OCI-LY7 (cell line): ENCODE data around the gene ADAMTS2. TPM values are rescaled to one million over a fixed set of nuclear protein-coding genes. Genes with fewer than 3 reads are reported as not detected.

Source experiments
- BruUV-seq: library from RNA; stranded (reverse); fragments of 400-500 nt; replicated peaks from 2 replicates; lab custom pipeline; 2021; lab: Mats Ljungman, UMichigan
- CTCF ChIA-PET: fragments of 300-600 bp; sonication (Branson Sonifier 250); formaldehyde crosslinking; loops from one replicate; lab custom pipeline; 2022; ENCODE audit warnings: antibody characterized with exemption; ENCODE audit not compliant: unreplicated experiment; lab: Charles Lee
- POLR2A ChIA-PET: fragments of 300-600 bp; sonication (Branson Sonifier 250); formaldehyde crosslinking; loops from one replicate; lab custom pipeline; 2022; ENCODE audit warnings: antibody characterized with exemption; lab: Charles Lee
- DNase-seq: peaks from one replicate; pipeline ENCODE4 v3.0.0-alpha.2; 2015; ENCODE audit warnings: low spot score
- H2AFZ ChIP-seq: fragments of 200-600 bp; sonication (generic), shearing (Covaris generic); 2 replicates; pipeline ENCODE4 v1.6.1; 2014; ENCODE audit warnings: mild to moderate bottlenecking, antibody characterized with exemption, low read length, moderate library complexity
- H3K27ac ChIP-seq: fragments of 200-600 bp; sonication (generic); 2 replicates; pipeline ENCODE4 v1.5.1; 2014; ENCODE audit warnings: mixed run types, low read depth, mild to moderate bottlenecking, moderate library complexity, low read length, inconsistent platforms; ENCODE audit not compliant: poor library complexity, severe bottlenecking
- H3K36me3 ChIP-seq: fragments of 200-600 bp; sonication (generic); 2 replicates; pipeline ENCODE4 v1.6.1; 2014; ENCODE audit warnings: mild to moderate bottlenecking, antibody characterized with exemption, low read length, moderate library complexity, mixed read lengths; ENCODE audit not compliant: insufficient read depth
- H3K4me1 ChIP-seq: fragments of 200-600 bp; sonication (generic); 2 replicates; pipeline ENCODE4 v1.5.1; 2014; ENCODE audit warnings: mild to moderate bottlenecking, low read length; ENCODE audit not compliant: insufficient read depth, poor library complexity, severe bottlenecking
- H3K4me2 ChIP-seq: fragments of 200-600 bp; sonication (generic); 2 replicates; pipeline ENCODE4 v1.6.1; 2014; ENCODE audit warnings: mild to moderate bottlenecking, low read length
- H3K4me3 ChIP-seq: fragments of 200-600 bp; sonication (generic); 2 replicates; pipeline ENCODE4 v1.5.1; 2014; ENCODE audit warnings: mild to moderate bottlenecking, low read depth, low read length; ENCODE audit not compliant: poor library complexity, severe bottlenecking
- H3K79me2 ChIP-seq: fragments of 200-600 bp; sonication (generic); 2 replicates; pipeline ENCODE4 v1.6.1; 2016; ENCODE audit warnings: low read depth, mild to moderate bottlenecking, low read length, moderate library complexity, mixed read lengths; ENCODE audit not compliant: insufficient read depth
- H3K9me2 ChIP-seq: fragments of 200-600 bp; sonication (generic); 2 replicates; pipeline ENCODE4 v1.6.1; 2016; ENCODE audit warnings: mild to moderate bottlenecking, low read length, mixed read lengths; ENCODE audit not compliant: insufficient read depth
- H3K9me3 ChIP-seq: fragments of 200-600 bp; sonication (generic); 2 replicates; pipeline ENCODE4 v1.6.1; 2014; ENCODE audit warnings: mild to moderate bottlenecking, mixed run types, low read length, mixed read lengths
- H4K20me1 ChIP-seq: fragments of 200-600 bp; sonication (generic); 2 replicates; pipeline ENCODE4 v1.6.1; 2014; ENCODE audit warnings: mild to moderate bottlenecking, antibody characterized with exemption, low read length, moderate library complexity, mixed read lengths; ENCODE audit not compliant: insufficient read depth
- EZH2phosphoT487 ChIP-seq: fragments of 200-600 bp; sonication (generic); IDR thresholded peaks from 2 replicates; pipeline ENCODE4 v1.6.1; 2018; ENCODE audit warnings: low read depth, borderline replicate concordance, mild to moderate bottlenecking, mixed run types, antibody characterized with exemption, low read length, moderate library complexity, mixed read lengths
- intact Hi-C: fragments of 100-400 bp; cut with micrococcal nuclease; formaldehyde crosslinking; loops from one replicate; pipeline ENCODE4 v1.10.0; 2022; ENCODE audit not compliant: unreplicated experiment
- total RNA-seq, 2 experiments: library from RNA; depleted of rRNA in 1 of 2; stranded (reverse); fragments of >200 nt in 1 of 2; shearing (Covaris generic) in 1 of 2; gene quantifications; 2 replicates each; pipeline ENCODE4 v1.2.3, GENCODE V29; 2014 to 2022
- TF ChIP-seq, protein P1 (sequence below): fragments of 200-600 bp; sonication (generic); conservative IDR thresholded peaks from 2 replicates; pipeline ENCODE4 v1.5.1; 2014; ENCODE audit warnings: mild to moderate bottlenecking, antibody characterized with exemption, low read length, moderate library complexity, mixed read lengths

ADAMTS2 gene
- total RNA-seq, 2 experiments from 2014 or later, result not detected

DNA sequence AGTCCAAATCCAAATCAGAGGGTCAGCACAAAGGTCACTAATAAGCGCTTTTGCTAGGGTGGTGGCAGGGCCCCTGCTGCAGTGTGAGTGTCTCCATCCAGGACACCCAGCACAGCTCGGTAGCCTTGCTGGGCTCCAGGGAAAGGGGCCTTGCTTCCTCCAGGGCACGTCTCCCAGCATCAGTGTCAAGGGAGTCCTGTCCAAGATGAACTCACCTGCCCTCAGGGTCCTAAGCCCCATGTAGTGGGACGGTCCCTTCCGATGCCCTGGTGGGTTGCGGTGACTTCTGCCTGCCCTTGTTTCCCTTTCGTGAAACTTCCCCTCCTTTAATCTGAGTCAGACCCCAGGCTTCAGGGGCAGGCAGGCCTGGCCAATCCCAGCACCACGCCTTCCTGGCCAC is 183.4 kb downstream of the ADAMTS2 start:
- ChIA-PET CTCF (no interaction called here), POLR2A (no interaction called here)
- BruUV-seq, result no TSS peak
- TF ChIP-seq EZH2phosphoT487, result no peak
- TF ChIP-seq, protein P1, sequence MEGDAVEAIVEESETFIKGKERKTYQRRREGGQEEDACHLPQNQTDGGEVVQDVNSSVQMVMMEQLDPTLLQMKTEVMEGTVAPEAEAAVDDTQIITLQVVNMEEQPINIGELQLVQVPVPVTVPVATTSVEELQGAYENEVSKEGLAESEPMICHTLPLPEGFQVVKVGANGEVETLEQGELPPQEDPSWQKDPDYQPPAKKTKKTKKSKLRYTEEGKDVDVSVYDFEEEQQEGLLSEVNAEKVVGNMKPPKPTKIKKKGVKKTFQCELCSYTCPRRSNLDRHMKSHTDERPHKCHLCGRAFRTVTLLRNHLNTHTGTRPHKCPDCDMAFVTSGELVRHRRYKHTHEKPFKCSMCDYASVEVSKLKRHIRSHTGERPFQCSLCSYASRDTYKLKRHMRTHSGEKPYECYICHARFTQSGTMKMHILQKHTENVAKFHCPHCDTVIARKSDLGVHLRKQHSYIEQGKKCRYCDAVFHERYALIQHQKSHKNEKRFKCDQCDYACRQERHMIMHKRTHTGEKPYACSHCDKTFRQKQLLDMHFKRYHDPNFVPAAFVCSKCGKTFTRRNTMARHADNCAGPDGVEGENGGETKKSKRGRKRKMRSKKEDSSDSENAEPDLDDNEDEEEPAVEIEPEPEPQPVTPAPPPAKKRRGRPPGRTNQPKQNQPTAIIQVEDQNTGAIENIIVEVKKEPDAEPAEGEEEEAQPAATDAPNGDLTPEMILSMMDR, result no peak
- no peak overlapping the region for H3K27ac ChIP-seq
- no peak overlapping the region for H3K4me3 ChIP-seq
- H3K9me3 ChIP-seq, result no peaks in the 10 kb centered on the region
- H3K79me2 ChIP-seq, result no peaks in the 10 kb centered on the region
- no peaks in the 10 kb centered on the region for H3K9me2 ChIP-seq
- H3K4me1 ChIP-seq, result no peaks in the 10 kb centered on the region
- H2AFZ ChIP-seq, result no peak overlapping the region
- DNase-seq, result no peak
- H3K4me2 ChIP-seq, result no peak overlapping the region
- H4K20me1 ChIP-seq, result no peaks in the 10 kb centered on the region
- intact Hi-C loops, result no loop called here
- H3K36me3 ChIP-seq, result no peaks in the 10 kb centered on the region

DNA sequence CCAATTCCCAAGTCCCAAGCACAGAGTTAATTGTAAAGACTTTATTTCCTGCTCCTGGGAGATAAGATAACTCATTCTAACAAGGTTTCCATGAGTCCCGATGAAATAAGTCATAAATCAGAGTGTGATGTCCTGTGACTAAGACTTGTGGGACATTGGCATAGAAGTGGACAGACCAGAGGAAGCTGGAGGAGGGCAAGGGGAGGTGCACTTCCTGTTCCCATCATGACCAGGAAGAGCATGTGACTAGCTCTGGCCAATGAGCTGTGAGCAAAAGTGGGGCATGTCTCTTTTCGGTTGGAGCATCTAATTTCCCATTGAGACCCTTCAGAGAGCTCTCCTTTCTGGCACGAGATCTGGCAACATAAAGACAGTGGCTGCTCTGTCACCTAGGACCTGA is 184.7 kb downstream of the ADAMTS2 start:
- Histone ChIP-seq H3K4me1 (no peaks in the 10 kb centered on the region), H3K9me3 (no peaks in the 10 kb centered on the region), H3K4me3 (no peak overlapping the region), H4K20me1 (no peaks in the 10 kb centered on the region), H3K4me2 (no peak overlapping the region), H3K36me3 (no peaks in the 10 kb centered on the region), H3K79me2 (no peaks in the 10 kb centered on the region), H3K9me2 (no peaks in the 10 kb centered on the region), H3K27ac (no peak overlapping the region), H2AFZ (0 out of 2 replicates have a peak overlapping the region, but pooled peaks have one; percentile 49)
- DNase-seq, result no peak
- intact Hi-C loops, result no loop called here
- ChIA-PET CTCF (no interaction called here), POLR2A (interaction anchor here (0.6 kb wide), 1 partner anchor 623 kb away, joined by 7 read pairs; no protein-coding TSS in a partner anchor)
- TF ChIP-seq EZH2phosphoT487, result no peak
- TF ChIP-seq, protein P1, result no peak
- BruUV-seq, result no TSS peak

DNA sequence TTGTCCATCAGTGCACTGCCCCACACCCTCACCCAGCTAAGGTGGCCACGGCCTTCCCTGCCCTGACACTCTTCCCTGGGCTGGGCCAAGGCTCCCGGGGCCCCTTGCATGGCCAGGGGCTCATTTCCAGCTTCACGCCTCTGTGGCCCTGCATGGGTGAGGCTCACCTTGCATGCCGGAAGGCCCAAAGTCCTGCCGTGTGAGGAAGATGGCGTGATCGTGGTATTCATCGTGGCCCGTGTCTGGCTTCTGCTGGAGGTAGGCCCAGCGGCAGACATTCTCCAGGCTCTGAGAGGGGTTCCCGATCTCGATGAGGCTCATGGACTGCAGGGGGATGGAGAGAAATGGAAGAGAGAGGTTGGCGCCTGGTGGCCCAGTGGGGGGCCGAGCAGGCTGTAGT is 186.7 kb downstream of the ADAMTS2 start:
- BruUV-seq, result no TSS peak
- H3K9me3 ChIP-seq, result no peaks in the 10 kb centered on the region
- H3K4me1 ChIP-seq, result no peaks in the 10 kb centered on the region
- ChIA-PET POLR2A (no interaction called here), CTCF (no interaction called here)
- no peak for DNase-seq
- no peaks in the 10 kb centered on the region for H3K9me2 ChIP-seq
- no peak overlapping the region for H3K27ac ChIP-seq
- H3K4me2 ChIP-seq, result no peak overlapping the region
- no peak for TF ChIP-seq EZH2phosphoT487
- TF ChIP-seq, protein P1, result no peak
- no peaks in the 10 kb centered on the region for H4K20me1 ChIP-seq
- H3K4me3 ChIP-seq, result no peak overlapping the region
- H2AFZ ChIP-seq, result no peak overlapping the region
- H3K79me2 ChIP-seq, result no peaks in the 10 kb centered on the region
- intact Hi-C loops, result no loop called here
- no peaks in the 10 kb centered on the region for H3K36me3 ChIP-seq
